Karpas-422 (cell line): Measurements from ENCODE around the gene ICAM5. TPM values are rescaled to one million over a fixed set of nuclear protein-coding genes. Genes with fewer than 3 reads are reported as not detected.
A peak's percentile ranks its signal among the peaks of the same experiment; 100 is the strongest.

Experiments used
- DNase-seq: peaks from one replicate; pipeline ENCODE4 v3.0.0-alpha.2; 2015
- H2AFZ ChIP-seq: fragments of 200-600 bp; sonication (generic); 2 replicates; pipeline ENCODE4 v1.6.1; 2014; ENCODE audit warnings: antibody characterized with exemption, low read length, mixed read lengths
- H3K27ac ChIP-seq: fragments of 200-600 bp; sonication (generic); 2 replicates; pipeline ENCODE4 v1.5.1; 2014; ENCODE audit warnings: mild to moderate bottlenecking, low read length, moderate library complexity
- H3K27me3 ChIP-seq: fragments of 200-600 bp; sonication (generic); 2 replicates; pipeline ENCODE4 v1.6.1; 2014; ENCODE audit warnings: low read length, mixed read lengths
- H3K36me3 ChIP-seq: fragments of 200-600 bp; sonication (generic); 2 replicates; pipeline ENCODE4 v1.6.1; 2014; ENCODE audit warnings: low read length, mixed read lengths; ENCODE audit not compliant: insufficient read depth
- H3K4me1 ChIP-seq: fragments of 200-600 bp; sonication (generic); 2 replicates; pipeline ENCODE4 v1.6.1; 2014; ENCODE audit warnings: mild to moderate bottlenecking, low read length, mixed read lengths
- H3K4me2 ChIP-seq: fragments of 200-600 bp; sonication (generic); 2 replicates; pipeline ENCODE4 v1.6.1; 2014; ENCODE audit warnings: low read length, low read depth, mild to moderate bottlenecking; ENCODE audit not compliant: poor library complexity, severe bottlenecking
- H3K4me3 ChIP-seq: fragments of 200-600 bp; sonication (generic); 2 replicates; pipeline ENCODE4 v1.5.1; 2014; ENCODE audit warnings: mild to moderate bottlenecking, antibody characterized with exemption, low read length, mixed read lengths
- H3K79me2 ChIP-seq: fragments of 200-600 bp; sonication (generic); 2 replicates; pipeline ENCODE4 v1.6.1; 2014; ENCODE audit warnings: mild to moderate bottlenecking, low read length, mixed read lengths
- H3K9ac ChIP-seq: fragments of 200-600 bp; sonication (generic); 2 replicates; pipeline ENCODE4 v1.6.0; 2014; ENCODE audit warnings: low read length
- H3K9me2 ChIP-seq: fragments of 200-600 bp; sonication (generic), shearing (Covaris generic); replicated peaks from 2 replicates; pipeline ENCODE4 v1.6.0; 2014; ENCODE audit warnings: mild to moderate bottlenecking, low read length, moderate library complexity; ENCODE audit not compliant: insufficient read depth
- H3K9me3 ChIP-seq: fragments of 300-700, 200-600 bp; sonication (generic); 2 replicates; pipeline ENCODE4 v1.6.1; 2014; ENCODE audit warnings: low read length, mixed read lengths
- H4K20me1 ChIP-seq: fragments of 200-600 bp; sonication (generic); 2 replicates; pipeline ENCODE4 v1.6.1; 2014; ENCODE audit warnings: mild to moderate bottlenecking, antibody characterized with exemption, low read length, low read depth; ENCODE audit not compliant: insufficient read depth
- total RNA-seq: library from RNA; depleted of rRNA; stranded (reverse); fragments of >200 nt; shearing (Covaris generic); gene quantifications from 2 replicates; pipeline ENCODE4 v1.2.3, GENCODE V29; 2014; ENCODE audit warnings: low replicate concordance

The ICAM5 gene
- total RNA-seq, 1 experiment from 2014 or later, result 4.5 TPM

- H3K4me2 ChIP-seq, result no peak overlapping the region
- no peak overlapping the region for H3K27ac ChIP-seq
- DNase-seq, result peak; percentile 82
- no peaks in the 10 kb centered on the region for H3K9me2 ChIP-seq
- H2AFZ ChIP-seq, result no peak overlapping the region
- no peaks in the 10 kb centered on the region for H3K79me2 ChIP-seq
- H3K9ac ChIP-seq, result no peak overlapping the region
- H3K9me3 ChIP-seq, result no peaks in the 10 kb centered on the region
- no peaks in the 10 kb centered on the region for H3K27me3 ChIP-seq
- no peaks in the 10 kb centered on the region for H3K36me3 ChIP-seq
- H4K20me1 ChIP-seq, result no peaks in the 10 kb centered on the region
- peaks cover 33% of the 10 kb centered on the region for H3K4me1 ChIP-seq
- no peak overlapping the region for H3K4me3 ChIP-seq
Measured at GRCh38 chr19:10292206-10292788, 2.5 kb downstream of the ICAM5 start.

GRCh38 chr19:10292789-10293636 lies 3.3 kb downstream of the ICAM5 start:
- H3K4me2 ChIP-seq, result no peak overlapping the region
- no peaks in the 10 kb centered on the region for H3K79me2 ChIP-seq
- H3K4me3 ChIP-seq, result no peak overlapping the region
- H3K27me3 ChIP-seq, result no peaks in the 10 kb centered on the region
- no peak for DNase-seq
- no peak overlapping the region for H3K27ac ChIP-seq
- H3K4me1 ChIP-seq, result peaks cover 32% of the 10 kb centered on the region
- H3K9me2 ChIP-seq, result no peaks in the 10 kb centered on the region
- no peaks in the 10 kb centered on the region for H4K20me1 ChIP-seq
- no peaks in the 10 kb centered on the region for H3K9me3 ChIP-seq
- no peaks in the 10 kb centered on the region for H3K36me3 ChIP-seq
- H2AFZ ChIP-seq, result no peak overlapping the region
- no peak overlapping the region for H3K9ac ChIP-seq

GRCh38 chr19:10293637-10294367 lies 4.0 kb downstream of the ICAM5 start:
- H3K79me2 ChIP-seq, result no peaks in the 10 kb centered on the region
- DNase-seq, result no peak
- no peak overlapping the region for H3K4me2 ChIP-seq

GRCh38 chr19:10294368-10294697 lies 4.6 kb downstream of the ICAM5 start:
- Histone ChIP-seq H4K20me1 (no peaks in the 10 kb centered on the region), H3K4me2 (no peak overlapping the region), H3K4me3 (no peak overlapping the region), H3K9me3 (no peaks in the 10 kb centered on the region), H3K27me3 (no peaks in the 10 kb centered on the region), H3K79me2 (no peaks in the 10 kb centered on the region), H3K9me2 (no peaks in the 10 kb centered on the region), H3K27ac (no peak overlapping the region), H3K36me3 (no peaks in the 10 kb centered on the region), H2AFZ (no peak overlapping the region), H3K4me1 (peaks cover 21% of the 10 kb centered on the region), H3K9ac (no peak overlapping the region)
- no peak for DNase-seq

More at GRCh38 chr19:10293637-10294367, 4.0 kb downstream of the ICAM5 start:
- Histone ChIP-seq H4K20me1 (no peaks in the 10 kb centered on the region), H2AFZ (no peak overlapping the region), H3K9ac (no peak overlapping the region), H3K27me3 (no peaks in the 10 kb centered on the region), H3K4me1 (peaks cover 27% of the 10 kb centered on the region), H3K27ac (no peak overlapping the region), H3K4me3 (no peak overlapping the region), H3K36me3 (no peaks in the 10 kb centered on the region), H3K9me2 (no peaks in the 10 kb centered on the region), H3K9me3 (no peaks in the 10 kb centered on the region)

GRCh38 chr19:10295305-10295846 lies 5.6 kb downstream of the ICAM5 start:
- H3K27me3 ChIP-seq, result no peaks in the 10 kb centered on the region
- peak overlapping the region; percentile 43; the same call in 1 of the 2 replicates for H3K9ac ChIP-seq

GRCh38 chr19:10295847-10296591 lies 6.3 kb downstream of the ICAM5 start:
- H3K36me3 ChIP-seq, result no peaks in the 10 kb centered on the region
- no peaks in the 10 kb centered on the region for H4K20me1 ChIP-seq
- DNase-seq, result no peak
- no peaks in the 10 kb centered on the region for H3K27me3 ChIP-seq
- peak overlapping the region; percentile 58 for H2AFZ ChIP-seq
- H3K9me3 ChIP-seq, result no peaks in the 10 kb centered on the region
- H3K27ac ChIP-seq, result no peak overlapping the region
- H3K4me2 ChIP-seq, result peak overlapping the region; percentile 44
- H3K4me3 ChIP-seq, result peak overlapping the region; percentile 43; the same call in 1 of the 2 replicates
- H3K4me1 ChIP-seq, result peaks cover 8% of the 10 kb centered on the region
- no peaks in the 10 kb centered on the region for H3K79me2 ChIP-seq
- no peaks in the 10 kb centered on the region for H3K9me2 ChIP-seq
- peak overlapping the region; percentile 43; the same call in 1 of the 2 replicates for H3K9ac ChIP-seq

More at GRCh38 chr19:10295305-10295846, 5.6 kb downstream of the ICAM5 start:
- Histone ChIP-seq H3K4me2 (peak overlapping the region; percentile 44), H3K9me3 (no peaks in the 10 kb centered on the region), H3K79me2 (no peaks in the 10 kb centered on the region), H3K9me2 (no peaks in the 10 kb centered on the region), H3K4me1 (peaks cover 11% of the 10 kb centered on the region), H3K27ac (no peak overlapping the region), H3K36me3 (no peaks in the 10 kb centered on the region), H4K20me1 (no peaks in the 10 kb centered on the region), H3K4me3 (peak overlapping the region; percentile 43; the same call in 1 of the 2 replicates), H2AFZ (peak overlapping the region; percentile 58)
- peak; percentile 72 for DNase-seq

- no peaks in the 10 kb centered on the region for H3K9me3 ChIP-seq
- no peaks in the 10 kb centered on the region for H3K36me3 ChIP-seq
- H3K9me2 ChIP-seq, result no peaks in the 10 kb centered on the region
- no peaks in the 10 kb centered on the region for H3K27me3 ChIP-seq
- H3K9ac ChIP-seq, result no peak overlapping the region
- H3K4me2 ChIP-seq, result no peak overlapping the region
- no peak overlapping the region for H2AFZ ChIP-seq
- no peak overlapping the region for H3K4me3 ChIP-seq
- H4K20me1 ChIP-seq, result no peaks in the 10 kb centered on the region
- no peaks in the 10 kb centered on the region for H3K79me2 ChIP-seq
- DNase-seq, result no peak
- H3K27ac ChIP-seq, result no peak overlapping the region
- H3K4me1 ChIP-seq, result peaks cover 8% of the 10 kb centered on the region
Measured at GRCh38 chr19:10299545-10300458, 10.1 kb downstream of the ICAM5 start.
